Transverse colon (tissue), 4 donors: ENCODE measurements around the gene RNF126. TPM values are rescaled to one million over a fixed set of nuclear protein-coding genes. Genes with fewer than 3 reads are reported as not detected.
"Not testable (repeated sequence)": the region's sequence is repeated elsewhere in the genome, so short reads cannot be mapped to it uniquely, and the experiment has no call there.

Source experiments
- DNase-seq: peaks from one replicate; pipeline ENCODE4 v3.0.0-alpha.2; 2019
- H3K27ac ChIP-seq, 4 donors: fragments of 200-600 bp; sonication (generic); 2 replicates each; pipeline ENCODE4 v1.5.1; 2016 to 2018; ENCODE audit warnings: inconsistent platforms in 4 of 4
- H3K27me3 ChIP-seq: fragments of 200-600 bp; sonication (generic); 2 replicates; pipeline ENCODE4 v1.5.1; 2017; ENCODE audit warnings: inconsistent platforms
- H3K36me3 ChIP-seq, 4 donors: fragments of 200-600 bp; sonication (generic); 2 replicates each; pipeline ENCODE4 v1.5.1; 2017 to 2019; ENCODE audit warnings: inconsistent platforms in 4 of 4
- H3K4me1 ChIP-seq, 4 donors: fragments of 200-600 bp; sonication (generic); 2 replicates each; pipeline ENCODE4 v1.5.1; 2017 to 2020; ENCODE audit warnings: inconsistent platforms in 4 of 4
- H3K4me3 ChIP-seq, 4 donors: fragments of 200-600 bp; sonication (generic); 1 replicate in 1 of 4; 2 replicates in 3 of 4; pipeline versions ENCODE4 v1.5.1 to v1.6.1; 2017 to 2019; ENCODE audit warnings: inconsistent platforms in 4 of 4
- H3K9me3 ChIP-seq, 2 donors: fragments of 200-600 bp; sonication (generic); 2 replicates each; pipeline ENCODE4 v1.5.1; 2017 to 2019; ENCODE audit warnings: inconsistent platforms in 2 of 2
- EP300 ChIP-seq: sonication (generic); formaldehyde crosslinking; IDR thresholded peaks from one replicate; pipeline ENCODE4 v1.6.1; 2017; ENCODE audit warnings: antibody characterized with exemption, low read depth
- POLR2A ChIP-seq: fragments of 450-650 bp; IDR thresholded peaks from one replicate; pipeline ENCODE4 v1.6.1; 2016; ENCODE audit warnings: antibody characterized with exemption, mild to moderate bottlenecking, moderate library complexity
- POLR2AphosphoS5 ChIP-seq, 3 donors: sonication (generic); formaldehyde crosslinking; IDR thresholded peaks; one replicate each; pipeline ENCODE4 v1.6.1; 2016; ENCODE audit warnings: antibody characterized with exemption in 3 of 3
- WGBS, 2 donors: methylation state at CpG; one replicate each; pipeline ENCODE4 v1.1.5; 2018; ENCODE audit warnings: low coverage in 1 of 2; 5-methylcytosine and 5-hydroxymethylcytosine counted together
- in situ Hi-C, 4 donors: fragments of 200-750 bp; cut with MboI; loops; one replicate each; pipeline versions ENCODE4 v1.15.0 to v1.15.1; 2017; ENCODE audit warnings: low sequenced_read_pairs in 3 of 4, low pct_ligation_motif_present in 1 of 4, low pct_unique_long_range_greater_than_20kb in 1 of 4
- intact Hi-C: fragments of 100-400 bp; cut with DNase I; formaldehyde crosslinking; loops from one replicate; pipeline ENCODE4 v1.15.1; 2023; ENCODE audit warnings: low total_unique reads
- total RNA-seq, 4 donors: library from RNA; depleted of rRNA; stranded (reverse); fragments of >200 nt; gene quantifications; one replicate each; pipeline ENCODE4 v1.1.0, GENCODE V29; 2016
- TF ChIP-seq, protein P1 (sequence below), 5 experiments: fragments of 200-600 bp in 3 of 5; fragments of 450-650 bp in 2 of 5; sonication (generic) in 3 of 5; IDR thresholded peaks; 1 replicate in 2 of 5; 2 replicates in 3 of 5; pipeline ENCODE4 v1.5.1; 2016 to 2017; ENCODE audit warnings: antibody characterized with exemption in 5 of 5, inconsistent platforms in 3 of 5, mild to moderate bottlenecking in 2 of 5, moderate library complexity in 1 of 5

RNF126 gene
- total RNA-seq, 4 donors from 2014 or later, result 88.6 to 148 (median 102) TPM

DNA sequence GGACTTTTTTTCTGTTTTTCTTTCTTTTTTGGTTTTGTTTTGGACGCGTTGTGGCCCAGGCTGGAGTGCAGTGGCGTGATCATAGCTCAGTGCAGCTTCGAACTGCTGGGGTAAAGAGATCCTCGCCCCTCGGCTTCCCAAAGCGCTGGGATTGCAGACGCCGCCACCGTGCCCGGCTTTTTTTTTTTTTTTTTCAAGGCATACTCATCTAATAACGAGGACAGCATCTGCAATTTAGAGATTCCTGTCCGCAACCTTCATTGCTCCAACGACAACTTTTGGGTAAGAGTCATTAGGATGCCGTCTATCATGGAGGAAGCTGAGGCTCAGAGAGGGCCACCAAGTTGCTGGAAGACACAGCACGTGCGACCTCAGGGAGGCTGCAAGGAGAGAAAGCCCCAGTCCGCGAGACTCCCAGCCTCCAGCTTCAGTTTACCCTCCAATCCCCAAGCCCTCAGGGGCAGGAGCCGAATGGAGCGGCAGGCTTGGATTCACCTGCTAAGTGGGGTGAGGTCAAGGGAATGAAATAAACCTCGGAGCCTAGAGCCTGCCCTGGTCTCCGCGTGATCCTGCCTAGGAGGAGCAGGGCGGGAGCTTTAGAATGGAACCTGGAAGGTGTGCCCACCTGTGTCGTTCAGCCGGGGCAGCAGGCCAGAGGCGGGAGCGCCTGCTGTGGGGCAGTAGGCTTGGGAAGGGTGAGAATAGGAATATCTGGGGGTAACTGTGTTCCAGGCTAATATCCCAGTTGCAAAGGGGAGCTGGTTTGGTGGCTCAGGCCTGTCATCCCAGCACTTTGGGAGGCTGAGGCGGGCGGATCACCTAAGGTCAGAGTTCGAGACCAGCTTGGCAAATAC lies 29.0 kb downstream of the RNF126 start:
- peaks cover 21 to 27% (median 25%) of the 10 kb centered on the region in 4 donors for H3K4me1 ChIP-seq
- peak overlapping the region; percentile 88 to 95 (median 90) for H3K27ac ChIP-seq
- peaks cover 0 to 6% (median 3%) of the 10 kb centered on the region in 4 donors for H3K36me3 ChIP-seq
- in situ Hi-C loops, result no loop called here
- TF ChIP-seq POLR2A (no peak), EP300 (no peak), POLR2AphosphoS5 (IDR thresholded peaks at IDR 0.05) (no peak)
- TF ChIP-seq, protein P1, sequence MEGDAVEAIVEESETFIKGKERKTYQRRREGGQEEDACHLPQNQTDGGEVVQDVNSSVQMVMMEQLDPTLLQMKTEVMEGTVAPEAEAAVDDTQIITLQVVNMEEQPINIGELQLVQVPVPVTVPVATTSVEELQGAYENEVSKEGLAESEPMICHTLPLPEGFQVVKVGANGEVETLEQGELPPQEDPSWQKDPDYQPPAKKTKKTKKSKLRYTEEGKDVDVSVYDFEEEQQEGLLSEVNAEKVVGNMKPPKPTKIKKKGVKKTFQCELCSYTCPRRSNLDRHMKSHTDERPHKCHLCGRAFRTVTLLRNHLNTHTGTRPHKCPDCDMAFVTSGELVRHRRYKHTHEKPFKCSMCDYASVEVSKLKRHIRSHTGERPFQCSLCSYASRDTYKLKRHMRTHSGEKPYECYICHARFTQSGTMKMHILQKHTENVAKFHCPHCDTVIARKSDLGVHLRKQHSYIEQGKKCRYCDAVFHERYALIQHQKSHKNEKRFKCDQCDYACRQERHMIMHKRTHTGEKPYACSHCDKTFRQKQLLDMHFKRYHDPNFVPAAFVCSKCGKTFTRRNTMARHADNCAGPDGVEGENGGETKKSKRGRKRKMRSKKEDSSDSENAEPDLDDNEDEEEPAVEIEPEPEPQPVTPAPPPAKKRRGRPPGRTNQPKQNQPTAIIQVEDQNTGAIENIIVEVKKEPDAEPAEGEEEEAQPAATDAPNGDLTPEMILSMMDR (IDR thresholded peaks at IDR 0.05), result no peak
- no peaks in the 10 kb centered on the region for H3K27me3 ChIP-seq
- H3K4me3 ChIP-seq, result peak overlapping the region; percentile 6 to 100 (median 93)
- H3K9me3 ChIP-seq, result no peaks in the 10 kb centered on the region
- no peak for DNase-seq
- intact Hi-C loops, result no loop called here
- 0 to 22% methylated on average over 11 to 32 of the region's 32 CpGs for WGBS, 2 donors

DNA sequence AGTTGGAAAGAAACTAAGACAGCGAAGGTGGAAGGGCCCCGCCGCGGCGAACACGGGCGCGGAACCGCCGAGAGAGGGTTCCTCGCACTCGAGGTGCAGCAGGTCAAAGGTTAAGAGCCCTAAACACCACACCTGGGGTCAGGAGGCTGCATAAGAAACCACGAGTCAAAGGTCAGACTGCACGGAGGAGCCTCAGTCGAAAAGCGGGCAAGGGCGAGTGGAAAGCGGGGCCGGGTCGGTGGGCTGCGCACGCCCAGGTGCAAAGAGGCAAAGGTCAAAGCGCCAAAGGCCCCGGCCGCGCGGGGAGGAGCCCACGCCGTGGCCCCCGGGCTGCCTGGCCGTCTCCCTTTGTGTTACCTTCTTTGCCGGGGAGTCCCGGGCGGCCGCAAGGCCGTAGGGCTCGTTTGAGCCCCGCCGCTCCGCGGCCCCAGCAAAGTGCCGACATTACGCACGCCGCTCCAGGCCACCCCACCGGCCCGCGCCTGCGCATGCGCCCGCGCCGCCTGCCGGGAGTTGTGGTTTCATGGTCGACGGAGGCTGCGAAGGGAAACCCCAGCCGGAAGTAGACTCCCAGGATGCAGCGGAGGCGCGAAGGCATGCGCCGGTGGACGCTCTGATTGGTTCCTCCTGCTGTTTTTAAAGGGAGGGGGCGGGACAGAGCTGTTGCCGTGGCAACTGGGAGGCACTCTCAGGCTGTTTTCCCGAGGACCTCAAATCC lies 29.8 kb downstream of the RNF126 start, which contains the start of gene POLRMT:
POLRMT (minus strand) TSS at position 470 of the 718 bp plus-strand sequence; CDS start at position 445, 25 bp downstream.
- TF ChIP-seq, protein P1 (IDR thresholded peaks at IDR 0.05), result peak in 1 of 5 experiments; percentile 13
- TF ChIP-seq POLR2A (no peak), EP300 (no peak), POLR2AphosphoS5 (IDR thresholded peaks at IDR 0.05) (peak in 2 of 3 donors; percentile 51 to 72)
- no peaks in the 10 kb centered on the region for H3K9me3 ChIP-seq
- H3K27me3 ChIP-seq, result no peaks in the 10 kb centered on the region
- in situ Hi-C loops, result no loop called here
- peaks cover 17 to 25% (median 21%) of the 10 kb centered on the region in 4 donors for H3K4me1 ChIP-seq
- peak; percentile 98 for DNase-seq
- H3K4me3 ChIP-seq, result peak within 1 kb of the TSS; percentile 93 to 100 (median 96)
- WGBS, 2 donors, result 0% methylated on average over 10 to 43 of the region's 67 CpGs
- peaks cover 0 to 13% (median 6%) of the 10 kb centered on the region in 4 donors for H3K36me3 ChIP-seq
- peak within 1 kb of the TSS; percentile 88 to 95 (median 90) for H3K27ac ChIP-seq
- intact Hi-C loops, result no loop called here

DNA sequence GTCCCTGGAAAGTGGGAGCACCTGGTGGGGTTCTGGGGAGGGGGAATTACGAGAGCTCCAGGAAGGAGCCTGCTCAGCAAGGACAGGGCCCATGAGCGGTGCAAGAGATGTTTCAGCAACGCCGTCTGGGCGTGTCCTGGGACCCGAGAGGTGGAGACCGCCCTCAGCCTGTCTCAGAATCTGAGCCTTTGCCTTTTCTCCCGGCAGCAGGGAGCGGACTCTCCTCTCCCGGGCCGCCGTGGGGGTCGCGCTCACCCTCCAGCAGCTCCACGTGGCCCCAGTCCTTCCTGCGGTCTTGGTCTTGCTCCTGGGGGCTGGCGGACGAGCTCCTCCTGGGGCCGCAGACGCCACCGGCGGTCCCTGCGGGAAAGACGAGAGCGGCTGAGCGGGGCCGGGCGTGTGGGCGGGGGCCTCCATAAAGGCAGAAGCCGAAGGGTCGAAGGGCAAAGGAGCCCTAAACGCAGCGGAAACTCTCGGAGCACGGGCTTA lies 30.4 kb downstream of the RNF126 start:
- H3K36me3 ChIP-seq, result peaks cover 0 to 13% (median 6%) of the 10 kb centered on the region in 4 donors
- peak overlapping the region; percentile 88 to 95 (median 90) for H3K27ac ChIP-seq
- no peaks in the 10 kb centered on the region for H3K9me3 ChIP-seq
- TF ChIP-seq POLR2AphosphoS5 (IDR thresholded peaks at IDR 0.05), result no peak
- TF ChIP-seq POLR2A, result peak; percentile 8
- DNase-seq, result peak; percentile 78
- intact Hi-C loops, result no loop called here
- peak overlapping the region; percentile 93 to 100 (median 96) for H3K4me3 ChIP-seq
- no peaks in the 10 kb centered on the region for H3K27me3 ChIP-seq
- in situ Hi-C loops, result no loop called here
- 2% methylated on average over 35 of the region's 35 CpGs; no CpG with 5 or more reads in 1 of the 2 donors for WGBS, 2 donors
- peaks cover 17 to 25% (median 21%) of the 10 kb centered on the region in 4 donors for H3K4me1 ChIP-seq

DNA sequence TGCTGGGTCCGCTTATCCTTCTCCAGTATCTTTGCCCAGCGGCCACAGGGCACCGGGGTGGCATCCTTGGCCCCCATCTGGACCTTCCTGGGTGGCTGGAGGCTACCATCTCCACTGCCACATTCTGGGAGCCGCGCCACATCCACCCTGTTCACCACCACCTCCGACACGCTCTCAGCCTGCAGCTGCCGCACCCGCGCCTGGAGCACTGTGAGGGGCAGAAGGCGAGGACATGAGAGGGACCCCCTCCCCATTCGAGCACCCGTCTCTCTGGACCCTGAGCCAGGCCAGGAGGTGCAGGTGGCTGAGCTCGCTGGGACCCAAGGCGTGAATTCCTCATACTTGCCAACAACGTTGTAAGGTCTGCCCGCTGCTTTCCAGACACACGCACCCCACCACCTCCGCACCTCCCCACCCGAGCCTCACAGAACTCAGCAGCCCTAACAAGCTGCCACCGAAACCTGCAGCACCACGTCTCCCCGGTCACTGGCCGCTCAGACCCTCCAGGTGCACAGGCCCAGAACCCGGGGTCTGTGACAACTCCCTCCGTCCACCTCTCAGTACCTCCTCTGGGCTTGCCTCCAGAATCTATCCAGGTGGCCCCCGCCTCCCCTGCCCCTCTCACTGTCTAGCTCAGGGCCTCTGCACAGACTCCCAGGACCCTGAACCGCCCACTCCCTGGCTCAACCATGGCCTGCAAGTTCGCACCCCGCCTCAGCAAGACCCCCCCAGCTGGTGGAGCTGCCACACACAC lies 32.9 kb downstream of the RNF126 start:
- H3K9me3 ChIP-seq, result no peaks in the 10 kb centered on the region
- H3K27me3 ChIP-seq, result no peaks in the 10 kb centered on the region
- H3K36me3 ChIP-seq, result peaks cover 0 to 13% (median 6%) of the 10 kb centered on the region in 4 donors
- intact Hi-C loops, result no loop called here
- WGBS, 2 donors, result 97% methylated on average over 30 of the region's 30 CpGs; no CpG with 5 or more reads in 1 of the 2 donors
- TF ChIP-seq EP300 (no peak), POLR2AphosphoS5 (IDR thresholded peaks at IDR 0.05) (no peak), POLR2A (no peak)
- TF ChIP-seq, protein P1 (IDR thresholded peaks at IDR 0.05), result no peak
- H3K4me3 ChIP-seq, result no peak overlapping the region
- no peak for DNase-seq
- in situ Hi-C loops, result no loop called here
- no peak overlapping the region for H3K27ac ChIP-seq
- H3K4me1 ChIP-seq, result peaks cover 17 to 25% (median 21%) of the 10 kb centered on the region in 4 donors

DNA sequence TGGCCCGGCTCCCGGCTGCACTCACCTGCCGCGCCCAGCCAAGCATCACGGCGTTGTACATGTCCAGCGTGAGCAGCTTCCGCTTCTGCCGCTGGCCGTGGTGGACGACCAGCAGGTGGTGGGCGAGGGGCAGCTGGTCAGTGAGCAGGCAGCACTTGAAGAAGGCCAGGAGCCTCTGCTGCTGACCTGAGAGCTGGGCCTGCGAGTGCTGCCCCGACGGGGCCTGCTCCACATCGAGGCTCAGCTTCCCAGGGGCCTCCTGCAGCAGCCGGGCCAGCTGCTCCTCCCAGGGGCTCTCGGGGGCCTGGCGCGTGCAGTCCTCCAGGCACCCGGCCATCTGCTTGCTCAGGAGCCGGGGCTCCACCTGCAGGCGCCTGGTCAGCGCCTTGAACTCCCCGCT lies 33.5 kb downstream of the RNF126 start:
- H3K27ac ChIP-seq, H3K4me3 ChIP-seq, H3K27me3 ChIP-seq, in situ Hi-C loops, intact Hi-C loops, H3K9me3 ChIP-seq, DNase-seq: not testable (repeated sequence)
- H3K36me3 ChIP-seq, result peaks cover 0 to 13% (median 6%) of the 10 kb centered on the region in 4 donors
- WGBS, 2 donors, result 86 to 96% methylated on average over 4 to 17 of the region's 25 CpGs
- H3K4me1 ChIP-seq, result peaks cover 14 to 22% (median 20%) of the 10 kb centered on the region in 4 donors
